Measurements from ENCODE around the gene PTPRM. TPM values are rescaled to one million over a fixed set of nuclear protein-coding genes. Genes with fewer than 3 reads are reported as not detected.

The PTPRM gene
- total and polyA plus RNA-seq, 2 donors (not counting 3 experiments of a cell fraction or from before 2014, with no cell fraction given) = 37.4 to 43.7 TPM

DNA sequence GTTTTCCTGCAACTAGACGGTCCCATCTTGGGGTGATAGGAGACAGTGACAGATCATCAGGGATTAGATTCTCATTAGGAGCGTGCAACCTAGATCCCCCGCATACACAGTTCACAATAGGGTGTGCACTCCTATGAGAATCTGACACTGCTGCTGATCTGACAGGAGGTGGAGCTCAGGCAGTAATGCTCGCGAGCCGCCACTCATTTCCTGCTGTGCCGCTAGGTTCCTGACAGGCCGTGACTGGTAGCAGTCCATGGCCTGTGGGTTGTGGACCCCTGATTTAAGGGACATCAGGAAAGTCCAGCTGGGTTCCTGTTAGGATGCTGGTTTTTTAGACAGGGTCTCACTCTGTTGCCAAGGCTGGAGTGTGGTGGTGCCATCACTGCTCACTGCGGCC lies 48.7 kb downstream of the PTPRM start:
- intact Hi-C loops (cut with micrococcal nuclease) = no loop called here
- CTCF ChIA-PET = no interaction called here
- H3K9ac ChIP-seq (replicated peaks; ENCODE audit: extremely low read depth, insufficient read depth, low read length) = no peak overlapping the region
- H3K4me2 ChIP-seq (ENCODE audit: insufficient read depth, low read length) = no peak overlapping the region
- no peak overlapping the region for H3K4me3 ChIP-seq (replicated peaks in 1 of 3; ENCODE audit: insufficient read depth in 1 of 3, low read depth in 1 of 3, low read length in 3 of 3)
- TF ChIP-seq POLR2A (IDR thresholded peaks at IDR 0.05; ENCODE audit: low read depth, low read length) (no peak), POLR2AphosphoS5 (IDR thresholded peaks at IDR 0.05; ENCODE audit: insufficient read depth, low read depth, low read length) (no peak), FOS (IDR thresholded peaks at IDR 0.05; ENCODE audit: borderline replicate concordance, insufficient read depth, low read length) (no peak), MYC (IDR thresholded peaks at IDR 0.05; ENCODE audit: low read depth, low read length) (no peak), GATA2 (IDR thresholded peaks at IDR 0.05; ENCODE audit: insufficient read depth, insufficient read length, low read depth, low read length) (no peak), JUN (IDR thresholded peaks at IDR 0.05; ENCODE audit: borderline replicate concordance, insufficient read depth, insufficient read length, low read depth) (no peak)
- no peaks in the 10 kb centered on the region for H3K9me1 ChIP-seq (replicated peaks; ENCODE audit: control insufficient read depth, extremely low read depth, insufficient read depth, low read length)
- DNase-seq (ENCODE audit: low read depth, low spot score) (no peak), FAIRE-seq (no peak)
- POLR2A ChIA-PET = no interaction called here
- H3K27ac ChIP-seq (ENCODE audit: insufficient read depth, low read depth, low read length) = no peak overlapping the region
- no peaks in the 10 kb centered on the region for H3K36me3 ChIP-seq (ENCODE audit: control insufficient read depth in 2 of 2, extremely low read depth in 1 of 2, insufficient read depth in 2 of 2, low read length in 2 of 2)
- H3K79me2 ChIP-seq (ENCODE audit: control insufficient read depth, insufficient read depth, low read length) = no peaks in the 10 kb centered on the region
- no peaks in the 10 kb centered on the region for H3K27me3 ChIP-seq (ENCODE audit: control insufficient read depth in 2 of 2, insufficient read depth in 2 of 2, low read length in 2 of 2)
- dilution Hi-C loops (cut with MboI; ENCODE audit: extremely low pct_ligation_motif_present, low sequenced_read_pairs) = no loop called here
- H3K9me3 ChIP-seq (replicated peaks; ENCODE audit: control insufficient read depth, insufficient read depth, low read length) = no peaks in the 10 kb centered on the region
- BruUV-seq (replicated peaks) = no TSS peak
- no peaks in the 10 kb centered on the region for H3K4me1 ChIP-seq (ENCODE audit: control insufficient read depth, extremely low read depth, insufficient read depth, low read length)
- H4K20me1 ChIP-seq (replicated peaks; ENCODE audit: control insufficient read depth, extremely low read depth, insufficient read depth, low read length) = no peaks in the 10 kb centered on the region
- H2AFZ ChIP-seq (ENCODE audit: low read depth, low read length) = no peak overlapping the region

DNA sequence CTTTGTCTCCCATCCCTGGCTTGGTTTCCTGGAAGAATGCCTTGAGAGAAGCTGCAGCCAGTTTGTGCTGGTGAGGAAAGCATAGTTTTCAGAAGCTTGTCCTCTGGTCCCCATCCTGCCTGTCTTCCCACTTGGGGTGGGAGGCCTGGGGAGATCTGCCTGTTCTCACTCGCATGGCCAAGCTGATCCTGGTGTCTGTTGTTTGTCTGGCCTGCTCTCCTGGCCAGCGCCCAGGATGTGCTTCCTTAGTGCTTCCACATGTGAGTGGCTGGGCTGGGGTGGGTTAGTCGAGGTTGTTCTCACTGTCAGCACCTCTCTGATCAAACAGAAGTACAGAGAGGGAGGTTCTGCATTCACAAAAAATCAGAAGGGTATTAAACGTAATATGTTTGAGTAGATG lies 49.5 kb downstream of the PTPRM start:
- no TSS peak for BruUV-seq (replicated peaks)
- ChIA-PET POLR2A (no interaction called here), CTCF (no interaction called here)
- Histone ChIP-seq H3K27me3 (ENCODE audit: control insufficient read depth in 2 of 2, insufficient read depth in 2 of 2, low read length in 2 of 2) (no peaks in the 10 kb centered on the region), H3K4me2 (ENCODE audit: insufficient read depth, low read length) (no peak overlapping the region), H3K4me1 (ENCODE audit: control insufficient read depth, extremely low read depth, insufficient read depth, low read length) (no peaks in the 10 kb centered on the region), H3K9ac (replicated peaks; ENCODE audit: extremely low read depth, insufficient read depth, low read length) (no peak overlapping the region), H4K20me1 (replicated peaks; ENCODE audit: control insufficient read depth, extremely low read depth, insufficient read depth, low read length) (no peaks in the 10 kb centered on the region), H3K27ac (ENCODE audit: insufficient read depth, low read depth, low read length) (no peak overlapping the region), H3K36me3 (ENCODE audit: control insufficient read depth in 2 of 2, extremely low read depth in 1 of 2, insufficient read depth in 2 of 2, low read length in 2 of 2) (no peaks in the 10 kb centered on the region), H3K9me3 (replicated peaks; ENCODE audit: control insufficient read depth, insufficient read depth, low read length) (no peaks in the 10 kb centered on the region), H3K4me3 (replicated peaks in 1 of 3; ENCODE audit: insufficient read depth in 1 of 3, low read depth in 1 of 3, low read length in 3 of 3) (no peak overlapping the region), H3K79me2 (ENCODE audit: control insufficient read depth, insufficient read depth, low read length) (no peaks in the 10 kb centered on the region), H2AFZ (ENCODE audit: low read depth, low read length) (no peak overlapping the region), H3K9me1 (replicated peaks; ENCODE audit: control insufficient read depth, extremely low read depth, insufficient read depth, low read length) (no peaks in the 10 kb centered on the region)
- no peak for TF ChIP-seq POLR2AphosphoS5 (IDR thresholded peaks at IDR 0.05; ENCODE audit: insufficient read depth, low read depth, low read length)
- TF ChIP-seq MYC (IDR thresholded peaks at IDR 0.05; ENCODE audit: low read depth, low read length) = no peak
- dilution Hi-C loops (cut with MboI; ENCODE audit: extremely low pct_ligation_motif_present, low sequenced_read_pairs) = no loop called here
- DNase-seq (ENCODE audit: low read depth, low spot score) = no peak
- intact Hi-C loops (cut with micrococcal nuclease) = no loop called here
- no peak for FAIRE-seq

Data from endothelial cell of umbilical vein (primary cell).